HG02678 (cell line): ENCODE measurements around the gene EHD2.
"Not testable (repeated sequence)": the region's sequence is repeated elsewhere in the genome, so short reads cannot be mapped to it uniquely, and the experiment has no call there.

ENCODE experiments used
- ATAC-seq: cut with Tn5 transposase; IDR thresholded peaks from one replicate; pipeline ENCODE4 v1.9.1; 2021; ENCODE audit warnings: mild to moderate bottlenecking, moderate library complexity; ENCODE audit not compliant: unreplicated experiment

EHD2 gene

DNA sequence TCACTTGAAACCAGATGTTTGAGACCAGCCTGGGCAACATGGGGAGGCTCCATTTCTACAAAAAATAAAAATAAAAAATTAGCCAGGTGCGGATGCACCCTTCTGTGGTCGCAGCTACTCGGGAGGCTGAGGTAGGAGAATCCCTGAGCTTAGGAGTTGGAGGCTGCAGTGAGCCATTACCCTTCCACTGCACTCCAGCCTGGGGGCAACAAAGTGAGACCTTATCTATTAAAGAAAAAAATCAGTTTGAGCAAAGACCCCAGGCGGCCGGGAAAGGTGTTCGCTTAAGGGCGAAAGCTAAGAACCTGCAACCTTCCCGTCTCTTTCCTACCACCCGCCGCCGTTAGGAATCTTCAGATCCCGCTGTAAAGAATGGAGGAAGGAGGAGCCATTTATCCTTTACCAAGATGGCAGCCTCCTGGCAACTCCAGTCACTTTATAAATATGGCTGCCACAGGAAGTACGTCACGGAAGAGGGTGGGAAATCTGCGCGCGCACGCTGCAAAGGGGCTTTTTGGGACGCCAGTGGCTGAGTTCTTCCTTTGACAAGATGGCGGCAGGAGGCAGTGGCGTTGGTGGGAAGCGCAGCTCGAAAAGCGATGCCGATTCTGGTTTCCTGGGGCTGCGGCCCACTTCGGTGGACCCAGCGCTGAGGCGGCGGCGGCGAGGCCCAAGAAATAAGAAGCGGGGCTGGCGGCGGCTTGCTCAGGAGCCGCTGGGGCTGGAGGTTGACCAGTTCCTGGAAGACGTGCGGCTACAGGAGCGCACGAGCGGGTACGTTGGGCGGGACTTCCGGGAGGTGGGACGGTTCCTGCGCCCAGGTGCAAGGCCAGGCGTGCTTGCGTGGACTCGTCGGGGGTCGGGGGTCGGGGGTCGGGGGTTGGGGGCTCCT is 32.0 kb downstream of the EHD2 start, which contains the start of gene NOP53:
TSS of gene NOP53 (plus strand) at position 537 of the 892 bp plus-strand sequence. CDS start at position 551, 14 bp downstream.
- peak; percentile 76 for ATAC-seq

DNA sequence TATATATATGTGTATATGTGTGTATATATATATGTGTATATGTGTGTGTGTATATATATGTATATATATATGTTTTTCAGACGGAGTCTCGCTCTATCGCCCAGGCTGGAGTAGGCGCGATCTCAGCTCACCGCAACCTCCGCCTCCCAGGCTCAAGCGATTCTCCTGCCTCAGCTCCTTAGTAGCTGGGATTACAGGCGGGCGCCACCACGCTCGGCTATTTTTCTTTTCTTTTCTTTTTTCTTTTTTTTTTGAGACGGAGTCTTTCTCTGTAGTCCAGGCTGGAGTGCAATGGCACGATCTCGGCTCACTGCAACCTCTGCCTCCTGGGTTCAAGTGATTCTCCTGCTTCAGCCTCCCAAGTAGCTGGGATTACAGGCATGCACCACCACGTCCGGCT is 32.9 kb downstream of the EHD2 start:
- ATAC-seq: not testable (repeated sequence)

DNA sequence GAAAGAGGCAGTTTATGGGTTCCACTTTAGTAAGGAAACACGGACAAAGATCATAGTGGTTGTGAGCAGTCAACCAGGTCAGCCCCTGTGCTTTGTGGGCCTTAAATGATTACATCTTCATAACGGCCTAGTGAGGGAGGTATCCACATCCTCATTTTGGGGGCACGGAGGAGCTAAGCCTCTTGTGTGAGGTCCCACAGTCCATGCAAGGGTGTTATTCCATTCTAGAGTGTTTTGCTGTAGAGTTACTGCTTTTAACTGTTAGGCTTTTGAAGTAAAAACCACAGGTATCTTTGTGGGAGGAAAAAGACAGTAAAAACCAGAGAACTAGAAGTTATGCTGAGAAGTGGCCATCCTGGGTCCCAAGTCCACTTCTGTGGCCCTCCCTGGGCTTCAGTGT is 36.1 kb downstream of the EHD2 start:
- ATAC-seq: no peak

DNA sequence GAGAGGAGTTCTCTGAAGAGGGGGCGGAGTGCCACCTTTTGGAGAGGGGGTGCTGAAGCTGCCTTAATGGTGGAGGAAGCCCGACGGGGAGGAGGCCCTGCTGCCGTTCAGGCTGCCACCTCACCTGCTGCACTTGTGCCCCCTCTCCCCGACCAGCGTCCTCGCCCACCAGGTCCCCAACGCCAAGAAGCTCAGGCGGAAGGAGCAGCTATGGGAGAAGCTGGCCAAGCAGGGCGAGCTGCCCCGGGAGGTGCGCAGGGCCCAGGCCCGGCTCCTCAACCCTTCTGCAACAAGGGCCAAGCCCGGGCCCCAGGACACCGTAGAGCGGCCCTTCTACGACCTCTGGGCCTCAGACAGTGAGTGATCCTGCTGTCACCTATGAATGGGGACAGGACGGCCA is 37.5 kb downstream of the EHD2 start:
- ATAC-seq: no peak

DNA sequence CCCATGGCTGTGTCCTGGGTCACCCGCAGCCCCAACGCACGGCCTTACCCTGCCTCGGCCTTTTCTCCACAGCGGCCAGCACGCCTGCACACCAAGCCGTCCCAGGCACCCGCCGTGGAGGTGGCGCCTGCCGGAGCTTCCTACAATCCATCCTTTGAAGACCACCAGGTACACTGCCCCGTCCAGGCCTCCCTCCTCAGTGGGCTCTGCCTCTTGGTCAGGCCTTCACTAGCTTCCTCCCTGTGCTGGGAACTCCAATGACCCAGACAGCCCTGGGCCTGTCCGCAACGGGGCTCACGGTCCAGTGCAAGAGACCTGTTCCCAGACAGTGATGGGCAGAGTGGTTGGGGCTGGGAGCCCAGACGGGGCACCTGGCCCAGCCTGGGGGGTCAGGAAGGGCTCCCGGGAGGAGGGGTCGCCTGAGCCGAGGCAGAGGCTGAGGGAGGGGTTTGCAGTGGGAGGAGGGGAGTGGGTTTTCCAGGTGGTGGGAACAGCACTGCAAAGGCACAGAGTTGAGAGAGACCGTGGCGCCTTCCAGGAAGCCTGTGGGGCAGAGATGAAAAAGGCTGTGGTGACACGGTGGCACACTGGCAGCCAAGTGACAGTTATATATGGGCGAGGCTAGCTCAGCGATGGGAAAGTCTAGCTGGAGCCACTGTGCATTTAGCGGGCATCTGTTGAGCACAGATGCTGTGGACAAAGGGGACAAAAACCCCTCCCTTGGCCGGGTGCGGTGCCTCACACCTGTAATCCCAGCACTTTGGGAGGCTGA is 39.4 kb downstream of the EHD2 start:
- no peak for ATAC-seq

DNA sequence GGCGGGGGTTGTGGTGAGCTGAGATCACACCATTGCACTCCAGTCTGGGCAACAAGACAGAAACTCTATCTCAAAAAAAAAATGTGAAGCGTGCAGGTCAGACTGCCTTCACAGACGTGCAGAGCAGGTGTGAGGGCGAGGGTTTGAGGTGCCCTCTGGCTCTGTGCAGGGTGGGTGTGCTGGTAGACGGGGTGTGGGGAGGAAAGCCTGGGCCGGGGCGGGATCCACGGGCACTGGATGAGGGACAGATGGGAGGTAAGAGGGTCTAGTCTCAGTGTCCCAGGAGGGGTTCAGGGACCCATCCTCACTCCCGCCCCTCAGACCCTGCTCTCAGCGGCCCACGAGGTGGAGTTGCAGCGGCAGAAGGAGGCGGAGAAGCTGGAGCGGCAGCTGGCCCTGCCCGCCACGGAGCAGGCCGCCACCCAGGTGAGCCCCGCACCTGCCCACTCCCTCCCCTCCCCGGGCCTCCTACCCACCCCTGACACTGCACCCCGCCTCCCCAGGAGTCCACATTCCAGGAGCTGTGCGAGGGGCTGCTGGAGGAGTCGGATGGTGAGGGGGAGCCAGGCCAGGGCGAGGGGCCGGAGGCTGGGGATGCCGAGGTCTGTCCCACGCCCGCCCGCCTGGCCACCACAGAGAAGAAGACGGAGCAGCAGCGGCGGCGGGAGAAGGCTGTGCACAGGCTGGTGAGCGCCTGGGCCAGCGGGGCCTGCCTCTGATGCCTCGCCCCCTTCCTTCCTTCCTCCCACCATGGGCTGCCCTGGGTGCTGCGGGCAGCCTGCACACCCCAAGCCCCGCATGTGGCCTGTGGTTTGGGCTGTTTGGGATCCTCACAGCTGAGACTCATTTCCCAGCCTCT is 41.2 kb downstream of the EHD2 start:
- no peak for ATAC-seq

DNA sequence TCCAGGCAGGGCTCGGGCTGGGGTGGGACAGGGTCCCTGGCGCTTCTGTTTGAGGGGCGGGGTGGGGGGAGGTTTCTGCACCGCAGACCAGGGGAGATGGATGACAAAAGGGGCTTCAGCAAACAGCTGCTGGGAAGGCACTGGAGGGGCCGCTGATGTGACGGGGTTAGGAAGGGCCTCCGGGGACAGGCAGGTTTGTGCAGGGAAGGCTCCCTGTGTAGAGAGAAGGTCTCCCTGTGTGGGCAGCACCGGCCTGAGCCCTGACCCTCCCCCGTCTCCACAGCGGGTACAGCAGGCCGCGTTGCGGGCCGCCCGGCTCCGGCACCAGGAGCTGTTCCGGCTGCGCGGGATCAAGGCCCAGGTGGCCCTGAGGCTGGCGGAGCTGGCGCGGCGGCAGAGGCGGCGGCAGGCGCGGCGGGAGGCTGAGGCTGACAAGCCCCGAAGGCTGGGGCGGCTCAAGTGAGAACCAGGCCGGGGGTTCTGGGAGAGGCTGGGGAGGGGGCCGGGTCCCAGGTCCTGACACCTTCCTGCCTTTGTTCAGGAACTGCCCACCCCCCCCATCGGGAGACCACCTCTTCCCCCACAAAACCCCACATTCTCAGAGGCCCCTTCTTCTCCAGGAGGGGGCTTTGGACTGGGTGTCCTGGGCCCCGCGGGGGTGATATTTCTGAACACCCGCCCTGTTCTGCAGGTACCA is 42.0 kb downstream of the EHD2 start:
- no peak for ATAC-seq

DNA sequence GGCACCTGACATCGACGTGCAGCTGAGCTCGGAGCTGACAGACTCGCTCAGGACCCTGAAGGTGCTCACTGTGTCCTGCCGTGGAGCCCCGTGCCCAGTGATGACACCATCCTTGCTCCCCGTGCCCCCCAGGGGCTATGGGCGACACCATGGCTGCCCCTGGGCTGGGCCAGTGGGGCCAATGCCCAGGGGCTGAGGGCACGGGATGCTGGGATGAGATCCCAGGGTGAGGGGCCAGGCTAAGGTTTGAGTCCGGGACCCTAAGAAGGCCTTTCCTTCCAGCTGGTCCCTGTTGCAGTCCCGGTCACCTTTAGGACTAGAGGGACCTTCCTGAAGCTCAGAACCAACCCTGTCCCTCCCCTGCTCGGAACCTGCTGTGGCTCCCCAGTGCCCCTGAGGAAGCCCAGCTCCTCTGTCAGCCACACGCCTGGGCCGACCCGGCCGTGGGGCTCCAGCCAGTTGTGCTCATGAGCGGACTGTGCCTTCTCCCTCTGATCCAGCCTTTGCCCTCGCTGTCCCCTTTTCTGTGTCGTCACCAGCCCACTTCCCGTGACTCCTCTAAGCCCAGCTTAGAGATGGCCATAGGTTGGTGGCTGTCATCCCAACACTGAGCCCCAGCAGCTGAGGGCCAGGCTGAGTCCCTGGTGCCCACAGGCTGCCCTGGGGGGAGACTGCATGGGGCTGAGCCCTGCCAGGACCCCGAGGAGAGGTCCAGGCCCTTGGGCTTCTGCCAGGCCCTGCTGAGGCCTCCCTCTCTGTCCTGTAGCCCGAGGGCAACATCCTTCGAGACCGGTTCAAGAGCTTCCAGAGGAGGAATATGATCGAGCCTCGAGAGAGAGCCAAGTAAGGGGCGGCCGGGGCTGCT is 42.8 kb downstream of the EHD2 start:
- no peak for ATAC-seq

DNA sequence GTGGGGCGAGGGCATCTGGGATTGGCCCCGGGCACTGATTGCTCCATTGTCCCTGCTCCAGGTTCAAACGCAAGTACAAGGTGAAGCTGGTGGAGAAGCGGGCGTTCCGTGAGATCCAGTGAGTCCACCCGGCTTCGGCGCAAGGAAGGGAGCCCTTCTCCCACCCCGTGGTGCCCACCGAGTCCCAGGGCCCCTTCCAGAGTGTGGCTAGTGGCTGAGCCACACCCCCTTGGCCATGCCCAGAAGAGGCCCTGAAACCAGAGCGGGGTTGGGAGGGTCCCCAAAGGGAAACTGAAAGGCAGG is 43.4 kb downstream of the EHD2 start:
- no peak for ATAC-seq

DNA sequence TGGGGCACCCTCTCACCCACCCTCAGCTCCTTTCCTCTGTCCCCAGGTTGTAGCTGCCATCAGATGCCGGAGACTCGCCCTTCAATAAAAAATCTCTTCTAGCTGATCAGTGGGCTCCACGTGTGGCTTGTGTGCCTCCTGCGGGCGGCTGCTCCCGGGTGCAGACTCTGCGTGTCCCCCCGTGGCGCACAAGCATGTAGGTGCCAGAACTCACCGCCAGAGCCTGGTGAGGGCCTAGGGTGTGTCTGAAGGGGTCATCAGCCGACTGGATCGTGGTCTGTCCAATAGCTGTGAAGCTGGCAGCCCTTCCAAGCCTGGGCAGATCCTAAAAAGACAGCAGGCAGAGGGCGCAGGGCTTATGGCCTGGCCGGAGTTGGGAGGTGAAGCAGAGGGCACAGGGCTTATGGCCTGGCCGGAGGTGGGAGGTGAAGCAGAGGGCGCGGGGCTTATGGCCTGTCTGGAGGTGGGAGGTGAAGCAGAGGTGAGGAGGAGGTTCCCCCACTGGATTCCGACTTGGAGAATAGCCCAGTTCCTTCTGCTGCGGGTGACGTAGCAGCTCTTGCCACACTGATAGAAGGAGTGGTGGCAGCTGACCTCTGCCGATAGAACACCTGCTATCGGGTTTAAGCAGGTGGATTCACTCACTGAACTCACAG is 43.9 kb downstream of the EHD2 start:
- ATAC-seq: no peak

DNA sequence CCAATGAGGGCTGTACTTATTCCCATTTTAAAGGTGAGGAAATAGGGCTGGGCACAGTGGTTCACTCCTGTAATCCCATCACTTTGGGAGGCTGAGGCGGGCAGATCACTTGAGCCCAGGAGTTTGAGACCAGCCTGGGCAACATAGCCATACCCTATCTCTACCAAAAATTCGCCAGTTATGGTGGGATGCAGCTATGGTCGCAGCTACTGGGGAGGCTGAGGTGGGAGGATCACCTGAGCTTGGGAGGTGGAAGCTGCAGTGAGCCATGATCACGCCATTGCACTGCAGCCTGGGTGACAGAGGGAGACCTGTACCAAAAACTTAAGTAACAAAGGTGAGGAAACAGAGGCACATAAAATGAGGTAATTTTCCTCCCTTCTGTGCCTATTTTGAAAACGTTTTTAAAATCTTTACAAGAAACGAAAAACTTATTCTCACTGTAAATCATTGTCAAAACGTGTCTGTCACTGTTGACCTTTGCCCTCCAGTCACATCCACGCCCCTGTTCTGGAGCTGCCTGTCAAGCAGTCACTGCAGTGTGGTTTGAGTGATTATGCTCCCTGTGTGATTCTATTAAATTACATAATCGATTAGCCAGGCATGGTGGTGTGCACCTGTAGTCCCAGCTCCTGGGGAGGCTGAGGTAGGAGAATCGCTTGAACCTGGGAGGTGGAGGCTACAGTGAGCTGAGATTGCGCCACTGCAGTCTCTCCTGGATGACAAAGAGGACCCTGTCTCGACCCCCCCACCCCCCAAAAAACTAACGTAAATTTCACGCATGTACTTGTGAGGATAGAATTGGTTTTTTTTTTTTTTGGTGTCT is 44.6 kb downstream of the EHD2 start:
- ATAC-seq: no peak

DNA sequence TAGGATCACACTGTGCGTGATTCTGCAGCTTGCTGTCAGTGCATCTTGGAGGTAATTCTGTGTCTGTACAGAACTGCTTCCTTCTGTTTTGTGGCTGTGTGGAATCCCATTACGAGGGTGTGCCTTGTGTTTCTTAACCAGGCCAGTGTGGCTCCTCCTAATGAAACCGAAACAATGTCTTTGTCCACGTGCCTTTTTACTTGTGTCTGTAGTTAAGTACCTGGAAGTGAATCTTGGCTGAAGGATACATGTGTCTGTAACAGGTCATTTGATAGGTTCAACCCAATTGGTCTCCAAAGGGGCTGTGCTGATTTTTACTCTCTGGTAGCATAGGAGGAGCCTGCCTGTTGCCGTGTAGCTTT is 45.2 kb downstream of the EHD2 start:
- no peak for ATAC-seq

DNA sequence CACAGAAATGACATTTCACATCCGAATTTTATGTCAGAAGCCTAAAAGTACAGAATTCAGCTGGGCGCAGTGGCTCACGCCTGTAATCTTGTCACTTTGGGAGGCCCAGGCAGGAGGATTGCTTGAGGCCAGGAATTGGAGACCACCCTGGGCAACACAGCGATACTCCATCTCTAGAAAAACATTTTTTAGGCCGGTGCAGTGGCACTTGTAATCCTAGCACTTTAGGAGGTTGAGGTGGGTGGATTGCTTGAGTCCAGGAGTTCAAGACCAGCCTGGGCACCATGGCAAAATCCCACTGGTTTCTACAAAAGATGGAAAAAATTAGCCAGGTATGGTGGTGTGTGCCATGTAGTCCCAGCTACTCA is 47.4 kb downstream of the EHD2 start:
- ATAC-seq: no peak

DNA sequence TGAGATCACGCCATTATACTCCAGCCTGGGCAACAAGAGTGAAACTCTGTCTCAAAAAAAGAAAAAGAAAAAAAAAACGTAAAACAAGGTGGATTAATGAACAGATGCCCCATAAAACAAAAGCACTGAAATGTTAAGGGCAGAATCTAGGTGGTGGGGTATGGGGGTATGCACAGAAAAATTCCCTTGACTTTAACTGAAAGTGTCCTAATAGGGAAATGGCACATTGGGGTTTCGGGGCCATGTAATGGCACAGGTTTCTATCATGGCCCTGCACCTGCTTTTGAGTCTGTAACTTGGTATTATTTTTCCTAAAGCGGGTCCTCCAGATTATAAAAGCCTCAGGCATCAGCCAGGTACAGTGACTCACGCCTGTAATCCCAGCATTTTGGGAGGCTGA is 48.3 kb downstream of the EHD2 start:
- ATAC-seq: no peak

DNA sequence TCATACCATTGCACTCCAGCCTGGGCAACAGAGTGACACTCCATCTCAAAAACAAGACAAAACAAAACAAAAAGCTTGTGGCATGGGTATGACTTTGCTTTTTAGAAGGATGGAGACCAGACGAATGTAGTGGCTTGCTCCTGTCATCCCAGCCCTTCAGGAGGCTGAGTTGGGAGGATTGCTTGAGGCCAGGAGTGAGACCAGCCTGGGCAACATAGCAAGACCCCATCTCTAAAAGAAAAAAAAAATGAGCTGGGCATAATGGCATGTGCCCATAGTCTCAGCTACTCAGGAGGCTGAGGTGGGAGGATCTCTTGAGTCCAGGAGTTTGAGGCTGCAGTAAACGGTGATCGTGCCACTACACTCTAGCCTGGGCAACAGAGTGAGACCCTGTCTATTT is 48.9 kb downstream of the EHD2 start:
- no peak for ATAC-seq

DNA sequence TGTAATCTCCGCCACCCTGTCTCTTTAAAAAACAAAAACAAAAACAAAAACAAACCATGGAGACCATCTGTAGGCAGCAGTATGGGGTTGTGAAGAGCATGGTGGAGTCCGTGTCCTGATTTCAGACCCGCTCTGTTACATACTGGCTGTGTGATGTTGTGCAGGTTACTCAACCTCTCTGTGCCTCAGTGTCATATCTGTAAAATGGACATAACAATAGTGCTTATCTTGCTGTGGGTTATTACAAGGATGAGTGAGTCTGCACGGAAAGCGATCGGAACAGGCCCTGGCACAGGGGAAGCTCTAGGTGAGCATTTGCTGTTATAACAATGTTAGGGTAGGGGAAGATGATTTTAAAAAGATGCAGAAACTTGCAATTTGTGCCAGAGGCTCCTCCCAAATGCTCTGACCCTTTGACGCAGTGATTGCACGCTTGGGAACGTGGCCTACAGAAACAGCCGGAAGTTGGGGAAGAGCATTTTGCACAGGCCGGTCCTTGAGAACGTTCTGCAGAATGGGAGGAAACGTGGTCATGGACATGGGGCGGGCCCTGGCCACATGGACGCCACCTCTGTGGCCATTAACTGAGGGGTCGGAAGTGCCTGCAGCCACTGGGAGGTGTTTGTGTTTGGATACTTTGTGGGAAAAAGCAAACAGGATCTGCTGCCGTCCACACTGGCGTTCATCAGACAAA is 49.5 kb downstream of the EHD2 start:
- no peak for ATAC-seq

DNA sequence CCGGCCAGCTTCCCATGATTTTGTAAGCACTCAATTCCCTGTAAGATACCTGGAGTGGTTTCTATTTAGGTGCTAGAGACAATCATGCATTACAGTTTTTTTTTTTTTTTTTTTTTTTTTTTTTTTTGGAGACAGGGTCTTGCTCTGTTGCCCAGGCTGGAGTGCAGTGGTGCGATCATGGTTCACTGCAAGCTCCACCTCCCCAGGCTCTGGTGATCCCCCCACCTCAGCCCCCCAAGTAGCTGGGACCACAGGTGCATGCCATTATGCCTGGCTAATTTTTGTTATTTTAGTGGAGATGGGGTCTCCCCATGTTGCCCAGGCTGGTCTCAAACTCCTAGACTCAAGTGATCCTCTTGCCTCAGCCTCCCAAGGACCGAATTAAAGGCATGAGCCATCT is 51.5 kb downstream of the EHD2 start:
- ATAC-seq: not testable (repeated sequence)
